Hematopoietic multipotent progenitor cell (in vitro differentiated cells): ENCODE data around the gene TMEM88. TPM values are rescaled to one million over a fixed set of nuclear protein-coding genes. Genes with fewer than 3 reads are reported as not detected.

Experiments
- DNase-seq, 3 donors: peaks; one replicate each; pipeline ENCODE4 v3.0.0-alpha.2; 2011 to 2015; ENCODE audit warnings: low read depth in 2 of 3, low spot score in 2 of 3
- total RNA-seq: library from RNA; depleted of rRNA; stranded (reverse); fragments of >200 nt; gene quantifications from one replicate; pipeline ENCODE4 v1.2.3, GENCODE V29; 2012

Gene TMEM88
- total RNA-seq, 1 donor = 4.6 TPM

- DNase-seq = peak; percentile 90 to 96 (median 93)
Measured at GRCh38 chr17:7842380-7843256, 12.2 kb upstream of the TMEM88 start.

GRCh38 chr17:7843257-7843535 is 11.7 kb upstream of the TMEM88 start:
- DNase-seq = peak in 1 of 3 donors; percentile 46

GRCh38 chr17:7843536-7844291 is 11.2 kb upstream of the TMEM88 start:
- DNase-seq = peak; percentile 89 to 93 (median 93)

DNA sequence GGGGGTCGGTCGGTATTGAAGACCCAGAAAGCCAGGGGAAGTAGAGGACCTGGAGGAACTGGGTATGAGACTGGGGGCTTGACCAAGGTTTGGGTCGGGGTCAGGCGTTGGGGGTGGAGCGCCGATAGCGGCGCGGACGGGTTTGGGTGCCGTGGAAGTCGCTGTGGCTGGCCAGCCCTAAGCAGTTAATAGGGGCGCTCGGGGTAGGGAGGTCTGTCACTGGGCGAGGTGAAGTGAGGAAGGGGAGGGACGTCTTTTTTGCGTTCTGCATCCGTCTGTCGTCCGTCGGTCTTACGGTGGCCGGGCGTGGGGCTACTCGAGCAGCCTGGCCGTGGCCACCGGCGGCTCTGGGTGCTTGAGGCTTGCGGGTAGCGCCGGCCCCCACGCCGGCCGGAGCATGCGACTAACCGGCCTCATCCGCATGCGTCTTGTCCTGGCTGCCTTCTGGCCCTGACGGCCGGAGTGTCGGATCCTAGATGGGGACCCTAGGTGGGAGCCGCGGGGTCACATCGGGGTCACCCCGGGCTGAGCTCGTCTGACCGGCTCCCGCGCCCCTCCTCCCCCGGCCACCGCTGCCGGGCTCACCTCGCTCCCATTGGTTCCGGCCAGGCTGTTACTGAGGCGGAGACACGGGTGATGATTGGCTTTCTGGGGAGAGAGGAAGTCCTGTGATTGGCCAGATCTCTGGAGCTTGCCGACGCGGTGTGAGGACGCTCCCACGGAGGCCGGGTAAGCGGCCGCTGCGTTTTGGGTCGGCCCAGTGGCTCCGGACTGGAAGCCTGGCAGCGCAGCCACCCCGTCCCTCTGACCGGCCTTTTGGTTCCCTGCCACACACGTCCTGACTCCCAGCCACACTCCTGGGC is 10.3 kb upstream of the TMEM88 start:
- DNase-seq = peak; percentile 57 to 94 (median 87)

DNA sequence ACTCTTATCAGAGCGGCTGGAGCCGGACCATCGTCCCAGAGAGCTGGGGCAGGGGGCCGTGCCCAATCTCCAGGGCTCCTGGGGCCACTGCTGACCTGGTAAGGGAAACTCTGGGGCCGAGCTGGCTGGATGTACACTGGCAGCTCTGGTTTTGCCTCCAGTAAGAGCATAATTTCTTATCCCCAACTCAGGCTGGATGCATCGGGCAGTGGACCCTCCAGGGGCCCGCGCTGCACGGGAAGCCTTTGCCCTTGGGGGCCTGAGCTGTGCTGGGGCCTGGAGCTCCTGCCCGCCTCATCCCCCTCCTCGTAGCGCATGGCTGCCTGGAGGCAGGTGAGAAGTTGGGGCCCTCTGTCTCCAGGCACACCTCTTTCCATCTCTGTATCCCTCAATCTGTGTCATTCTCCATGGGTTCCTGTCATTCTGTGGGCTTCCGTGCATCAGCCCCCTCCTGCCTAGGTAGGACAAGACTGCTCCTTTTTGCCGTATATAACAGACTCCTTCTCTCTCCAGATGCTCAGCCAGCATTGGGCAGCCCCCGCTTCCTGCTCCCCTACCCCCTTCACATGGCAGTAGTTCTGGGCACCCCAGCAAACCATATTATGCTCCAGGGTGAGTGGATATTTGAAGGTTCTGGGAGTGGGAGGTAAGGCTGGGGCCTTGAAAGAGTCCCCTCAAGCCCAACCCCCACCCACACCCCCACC is 9.4 kb upstream of the TMEM88 start:
- DNase-seq = no peak

DNA sequence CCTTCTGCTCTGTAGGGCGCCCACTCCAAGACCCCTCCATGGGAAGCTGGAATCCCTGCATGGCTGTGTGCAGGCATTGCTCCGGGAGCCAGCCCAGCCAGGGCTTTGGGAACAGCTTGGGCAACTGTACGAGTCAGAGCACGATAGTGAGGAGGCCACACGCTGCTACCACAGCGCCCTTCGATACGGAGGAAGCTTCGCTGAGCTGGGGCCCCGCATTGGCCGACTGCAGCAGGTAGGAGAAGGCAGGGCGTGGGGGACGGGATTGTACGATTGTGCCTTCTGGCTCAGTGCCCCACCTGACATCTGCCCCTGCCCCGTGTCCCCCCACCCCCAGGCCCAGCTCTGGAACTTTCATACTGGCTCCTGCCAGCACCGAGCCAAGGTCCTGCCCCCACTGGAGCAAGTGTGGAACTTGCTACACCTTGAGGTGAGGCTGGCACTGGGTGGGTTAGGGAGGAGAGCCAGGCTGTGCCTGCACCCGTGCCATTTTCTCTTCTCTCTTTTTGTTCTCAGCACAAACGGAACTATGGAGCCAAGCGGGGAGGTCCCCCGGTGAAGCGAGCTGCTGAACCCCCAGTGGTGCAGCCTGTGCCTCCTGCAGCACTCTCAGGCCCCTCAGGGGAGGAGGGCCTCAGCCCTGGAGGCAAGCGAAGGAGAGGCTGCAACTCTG is 8.7 kb upstream of the TMEM88 start:
- no peak for DNase-seq

DNA sequence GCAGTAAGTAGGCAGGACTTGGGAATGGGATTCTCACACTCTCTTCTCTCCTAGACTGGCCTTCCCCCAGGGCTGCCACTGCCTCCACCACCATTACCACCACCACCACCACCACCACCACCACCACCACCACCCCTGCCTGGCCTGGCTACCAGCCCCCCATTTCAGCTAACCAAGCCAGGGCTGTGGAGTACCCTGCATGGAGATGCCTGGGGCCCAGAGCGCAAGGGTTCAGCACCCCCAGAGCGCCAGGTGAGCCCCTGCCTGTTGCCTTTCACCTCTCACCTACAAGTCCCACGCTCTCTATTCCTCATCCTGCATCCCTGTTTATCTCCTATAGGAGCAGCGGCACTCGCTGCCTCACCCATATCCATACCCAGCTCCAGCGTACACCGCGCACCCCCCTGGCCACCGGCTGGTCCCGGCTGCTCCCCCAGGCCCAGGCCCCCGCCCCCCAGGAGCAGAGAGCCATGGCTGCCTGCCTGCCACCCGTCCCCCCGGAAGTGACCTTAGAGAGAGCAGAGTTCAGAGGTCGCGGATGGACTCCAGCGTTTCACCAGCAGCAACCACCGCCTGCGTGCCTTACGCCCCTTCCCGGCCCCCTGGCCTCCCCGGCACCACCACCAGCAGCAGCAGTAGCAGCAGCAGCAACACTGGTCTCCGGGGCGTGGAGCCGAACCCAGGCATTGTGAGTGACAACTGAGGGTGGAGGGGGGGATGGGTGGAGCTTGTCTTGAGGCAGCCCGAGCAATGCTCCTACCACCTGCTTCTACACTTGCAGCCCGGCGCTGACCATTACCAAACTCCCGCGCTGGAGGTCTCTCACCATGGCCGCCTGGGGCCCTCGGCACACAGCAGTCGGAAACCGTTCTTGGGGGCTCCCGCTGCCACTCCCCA is 7.9 kb upstream of the TMEM88 start:
- no peak for DNase-seq

GRCh38 chr17:7848131-7848579 is 6.7 kb upstream of the TMEM88 start:
- DNase-seq = no peak

DNA sequence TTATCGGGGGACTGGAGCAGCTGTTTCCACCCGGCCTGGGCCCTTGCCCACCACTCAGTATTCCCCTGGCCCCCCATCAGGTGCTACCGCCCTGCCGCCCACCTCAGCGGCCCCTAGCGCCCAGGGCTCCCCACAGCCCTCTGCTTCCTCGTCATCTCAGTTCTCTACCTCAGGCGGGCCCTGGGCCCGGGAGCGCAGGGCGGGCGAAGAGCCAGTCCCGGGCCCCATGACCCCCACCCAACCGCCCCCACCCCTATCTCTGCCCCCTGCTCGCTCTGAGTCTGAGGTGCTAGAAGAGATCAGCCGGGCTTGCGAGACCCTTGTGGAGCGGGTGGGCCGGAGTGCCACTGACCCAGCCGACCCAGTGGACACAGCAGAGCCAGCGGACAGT is 6.1 kb upstream of the TMEM88 start:
- no peak for DNase-seq

DNA sequence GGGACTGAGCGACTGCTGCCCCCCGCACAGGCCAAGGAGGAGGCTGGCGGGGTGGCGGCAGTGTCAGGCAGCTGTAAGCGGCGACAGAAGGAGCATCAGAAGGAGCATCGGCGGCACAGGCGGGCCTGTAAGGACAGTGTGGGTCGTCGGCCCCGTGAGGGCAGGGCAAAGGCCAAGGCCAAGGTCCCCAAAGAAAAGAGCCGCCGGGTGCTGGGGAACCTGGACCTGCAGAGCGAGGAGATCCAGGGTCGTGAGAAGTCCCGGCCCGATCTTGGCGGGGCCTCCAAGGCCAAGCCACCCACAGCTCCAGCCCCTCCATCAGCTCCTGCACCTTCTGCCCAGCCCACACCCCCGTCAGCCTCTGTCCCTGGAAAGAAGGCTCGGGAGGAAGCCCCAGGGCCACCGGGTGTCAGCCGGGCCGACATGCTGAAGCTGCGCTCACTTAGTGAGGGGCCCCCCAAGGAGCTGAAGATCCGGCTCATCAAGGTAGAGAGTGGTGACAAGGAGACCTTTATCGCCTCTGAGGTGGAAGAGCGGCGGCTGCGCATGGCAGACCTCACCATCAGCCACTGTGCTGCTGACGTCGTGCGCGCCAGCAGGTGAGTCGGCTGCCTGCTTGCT is 5.6 kb upstream of the TMEM88 start:
- no peak for DNase-seq

- DNase-seq = no peak
Measured at GRCh38 chr17:7849751-7850504, 4.9 kb upstream of the TMEM88 start.

- no peak for DNase-seq
Measured at GRCh38 chr17:7850701-7851437, 4.0 kb upstream of the TMEM88 start.

GRCh38 chr17:7851438-7852261 is 3.2 kb upstream of the TMEM88 start:
- peak; percentile 89 to 93 (median 91) for DNase-seq

DNA sequence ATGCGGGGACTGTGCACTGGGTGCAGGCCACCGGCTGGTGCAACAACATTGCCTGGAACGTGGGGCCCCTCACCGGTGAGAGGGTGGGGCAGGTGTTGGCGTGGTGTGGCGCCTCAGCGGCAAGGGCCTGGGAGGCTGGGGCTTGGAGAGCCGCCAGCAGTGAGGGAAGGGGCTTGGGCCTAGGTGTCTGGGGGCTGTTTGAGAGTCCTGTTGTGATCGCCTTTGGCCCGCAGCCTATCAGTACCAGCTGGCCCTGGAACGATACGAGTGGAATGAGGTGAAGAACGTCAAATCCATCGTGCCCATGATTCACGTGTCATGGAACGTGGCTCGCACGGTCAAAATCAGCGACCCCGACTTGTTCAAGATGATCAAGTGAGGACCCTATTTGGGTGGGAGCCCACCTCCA is 2.6 kb upstream of the TMEM88 start:
- DNase-seq = no peak

DNA sequence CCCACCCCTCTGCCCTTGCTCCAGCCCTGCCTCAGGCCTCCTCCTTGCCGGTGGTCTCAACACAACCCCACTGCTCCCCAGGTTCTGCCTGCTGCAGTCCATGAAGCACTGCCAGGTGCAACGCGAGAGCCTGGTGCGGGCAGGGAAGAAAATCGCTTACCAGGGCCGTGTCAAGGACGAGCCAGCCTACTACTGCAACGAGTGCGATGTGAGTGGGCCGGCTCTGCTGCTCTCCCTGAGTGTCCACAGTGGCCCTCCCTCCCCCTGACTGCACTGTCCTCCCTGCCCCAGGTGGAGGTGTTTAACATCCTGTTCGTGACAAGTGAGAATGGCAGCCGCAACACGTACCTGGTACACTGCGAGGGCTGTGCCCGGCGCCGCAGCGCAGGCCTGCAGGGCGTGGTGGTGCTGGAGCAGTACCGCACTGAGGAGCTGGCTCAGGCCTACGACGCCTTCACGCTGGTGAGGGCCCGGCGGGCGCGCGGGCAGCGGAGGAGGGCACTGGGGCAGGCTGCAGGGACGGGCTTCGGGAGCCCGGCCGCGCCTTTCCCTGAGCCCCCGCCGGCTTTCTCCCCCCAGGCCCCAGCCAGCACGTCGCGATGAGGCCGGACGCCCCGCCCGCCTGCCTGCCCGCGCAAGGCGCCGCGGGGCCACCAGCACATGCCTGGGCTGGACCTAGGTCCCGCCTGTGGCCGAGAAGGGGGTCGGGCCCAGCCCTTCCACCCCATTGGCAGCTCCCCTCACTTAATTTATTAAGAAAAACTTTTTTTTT is 1.8 kb upstream of the TMEM88 start:
- DNase-seq = no peak

DNA sequence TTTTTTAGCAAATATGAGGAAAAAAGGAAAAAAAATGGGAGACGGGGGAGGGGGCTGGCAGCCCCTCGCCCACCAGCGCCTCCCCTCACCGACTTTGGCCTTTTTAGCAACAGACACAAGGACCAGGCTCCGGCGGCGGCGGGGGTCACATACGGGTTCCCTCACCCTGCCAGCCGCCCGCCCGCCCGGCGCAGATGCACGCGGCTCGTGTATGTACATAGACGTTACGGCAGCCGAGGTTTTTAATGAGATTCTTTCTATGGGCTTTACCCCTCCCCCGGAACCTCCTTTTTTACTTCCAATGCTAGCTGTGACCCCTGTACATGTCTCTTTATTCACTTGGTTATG is 1.2 kb upstream of the TMEM88 start:
- no peak for DNase-seq
